K562 (cell line): ENCODE measurements around the gene CRIM1. TPM values are rescaled to one million over a fixed set of nuclear protein-coding genes. Genes with fewer than 3 reads are reported as not detected.

Source experiments
- BHLHE40 ChIP-seq: IDR thresholded peaks from 2 replicates; pipeline ENCODE4 v1.6.1; 2011; ENCODE audit warnings: low read length, improper control_type of control experiment
- CEBPG ChIP-seq, 3 experiments: fragments of 200-800 bp in 1 of 3; sonication (Bioruptor generic) in 1 of 3; sonication (generic) in 1 of 3; formaldehyde crosslinking in 1 of 3; IDR thresholded peaks in 2 of 3; conservative IDR thresholded peaks in 1 of 3; 2 replicates each; pipeline versions ENCODE4 v1.6.1 to v1.8.0; 2016 to 2022; ENCODE audit warnings: missing compliant biosample characterization in 2 of 3, missing genetic modification characterization in 2 of 3, mild to moderate bottlenecking in 1 of 3, missing genetic modification reagents in 1 of 3
- E2F6 ChIP-seq, 2 experiments: IDR thresholded peaks; 2 replicates each; pipeline ENCODE4 v1.6.1; 2011; ENCODE audit warnings: borderline replicate concordance in 1 of 2, control low read depth in 1 of 2, low read depth in 1 of 2, low read length in 1 of 2, mild to moderate bottlenecking in 1 of 2, mixed read lengths in 1 of 2, moderate library complexity in 1 of 2; ENCODE audit not compliant: insufficient read depth in 1 of 2, insufficient read length in 1 of 2, poor library complexity in 1 of 2, severe bottlenecking in 1 of 2; ENCODE audit errors: extremely low read depth in 1 of 2
- EGR1 ChIP-seq: fragments of 450-650 bp; conservative IDR thresholded peaks from 2 replicates; pipeline ENCODE4 v1.6.1; 2017; ENCODE audit warnings: mild to moderate bottlenecking
- HBP1 ChIP-seq: fragments of 450-650 bp; formaldehyde crosslinking; IDR thresholded peaks from 2 replicates; pipeline ENCODE4 v1.4.0; 2022; ENCODE audit warnings: missing genetic modification characterization
- HES1 ChIP-seq: fragments of 450-650 bp; IDR thresholded peaks from 2 replicates; pipeline ENCODE4 v1.6.1; 2016; ENCODE audit warnings: low read depth, mild to moderate bottlenecking, moderate library complexity
- HMGN3 ChIP-seq: IDR thresholded peaks from 2 replicates; pipeline ENCODE4 v1.6.1; 2011; ENCODE audit warnings: borderline replicate concordance, low read depth, mild to moderate bottlenecking, mixed read lengths, low read length; ENCODE audit not compliant: insufficient read length; ENCODE audit errors: extremely low read depth
- MYC ChIP-seq, 2 experiments: fragments of 250-450 bp in 1 of 2; sonication (Bioruptor Pico) in 1 of 2; IDR thresholded peaks; 2 replicates each; pipeline versions ENCODE4 v1.5.1 to v1.6.1; 2012 to 2021; ENCODE audit warnings: low read depth in 2 of 2, borderline replicate concordance in 1 of 2, improper control_type of control experiment in 1 of 2, low read length in 1 of 2, mild to moderate bottlenecking in 1 of 2, moderate library complexity in 1 of 2
- NKRF ChIP-seq: fragments of 450-650 bp; IDR thresholded peaks from 2 replicates; pipeline ENCODE4 v1.6.1; 2016; ENCODE audit warnings: borderline replicate concordance
- UBTF ChIP-seq, 2 experiments: IDR thresholded peaks; 2 replicates each; pipeline ENCODE4 v1.6.1; 2012; ENCODE audit warnings: improper control_type of control experiment in 2 of 2, low read depth in 2 of 2, low read length in 2 of 2, borderline replicate concordance in 1 of 2
- VEZF1 ChIP-seq: fragments of 200-800 bp; sonication (Bioruptor generic); IDR thresholded peaks from 2 replicates; pipeline ENCODE4 v1.6.1; 2017; ENCODE audit warnings: missing genetic modification characterization, missing compliant biosample characterization
- ZBTB7A ChIP-seq: IDR thresholded peaks from 2 replicates; pipeline ENCODE4 v1.6.1; 2011; ENCODE audit warnings: low read depth, mild to moderate bottlenecking, low read length, moderate library complexity, borderline replicate concordance; ENCODE audit not compliant: control insufficient read depth
- ZNF707 ChIP-seq: fragments of 250-450 bp; sonication (Bioruptor Pico); conservative IDR thresholded peaks from 2 replicates; pipeline ENCODE4 v1.8.0; 2022; ENCODE audit warnings: inconsistent platforms, mild to moderate bottlenecking, moderate library complexity
- polyA plus RNA-seq, 8 experiments: library from polyadenylated mRNA; depleted of rRNA in 4 of 8; stranded (reverse) in 5 of 8; unstranded in 3 of 8; fragments of >200 nt; fragmentation: Nextera tagmentation in 2 of 8; fragmentation: Illumina TruSeq in 1 of 8; extraction: Ambion mirVana in 2 of 8; extraction: Trizol in 1 of 8; gene quantifications; 2 replicates each; pipeline versions ENCODE4 v1.2.1 to v1.2.3, GENCODE V29; 2011 to 2014; ENCODE audit warnings: inconsistent platforms in 1 of 8, missing spikeins in 1 of 8
- total RNA-seq, 7 experiments: library from RNA; depleted of rRNA in 6 of 7; stranded (reverse); fragments of >200 nt in 6 of 7; fragmentation: Illumina TruSeq in 2 of 7; extraction: Trizol in 2 of 7; gene quantifications; 2 replicates each; pipeline versions ENCODE4 v1.2.1 to v1.2.3, GENCODE V29; 2011 to 2021; ENCODE audit warnings: low replicate concordance in 1 of 7

The CRIM1 gene
- total and polyA plus RNA-seq, 9 of the 15 experiments (the other 6 are each of a cell fraction or from before 2014, with no cell fraction given): 0.01 to 0.36 (median 0.06) TPM; not detected in 1

GRCh38 chr2:36597532-36598377, 242.2 kb downstream of the CRIM1 start, which contains the start of gene FEZ2 (continued):
- no peak for TF ChIP-seq HES1
- peak in 1 of 2 experiments; percentile 75 for TF ChIP-seq E2F6 (IDR thresholded peaks at IDR 0.05; ENCODE audit: borderline replicate concordance in 1 of 2, extremely low read depth in 1 of 2, insufficient read depth in 1 of 2, insufficient read length in 1 of 2, low read depth in 1 of 2, low read length in 1 of 2, poor library complexity in 1 of 2, severe bottlenecking in 1 of 2)
- peak; percentile 56 to 65; a peak in 2 of 4 replicates for TF ChIP-seq UBTF (IDR thresholded peaks at IDR 0.05; ENCODE audit: borderline replicate concordance in 1 of 2, low read depth in 2 of 2, low read length in 2 of 2)
- peak; percentile 69; the same call in 1 of the 2 replicates for TF ChIP-seq MYC (IDR thresholded peaks at IDR 0.05; ENCODE audit: low read depth, low read length)
- no peak for TF ChIP-seq MYC (CRISPR knock-in tag; IDR thresholded peaks at IDR 0.05; ENCODE audit: borderline replicate concordance, low read depth)
- TF ChIP-seq EGR1: peak; percentile 57
- TF ChIP-seq BHLHE40: 0 out of 2 replicates have a peak, but pooled peaks have one; percentile 27
- peak; percentile 81; the same call in 1 of the 2 replicates for TF ChIP-seq NKRF
- TF ChIP-seq HBP1: 0 out of 2 replicates have a peak, but pooled peaks have one; percentile 41
- peak; percentile 52 for TF ChIP-seq HMGN3
- TF ChIP-seq ZNF707 (CRISPR knock-in tag): no peak
- TF ChIP-seq VEZF1 (CRISPR knock-in tag): peak; percentile 61
- peak; percentile 67; the same call in 1 of the 2 replicates for TF ChIP-seq ZBTB7A
- no peak for TF ChIP-seq CEBPG (CRISPR knock-in tag; IDR thresholded peaks at IDR 0.05)
- no peak for TF ChIP-seq CEBPG (tag; conservative IDR thresholded peaks at IDR 0.05 in 1 of 2, IDR thresholded peaks at IDR 0.05 in 1 of 2)
